ENCODE results near the gene SLC35C1. TPM values are rescaled to one million over a fixed set of nuclear protein-coding genes. Genes with fewer than 3 reads are reported as not detected.
A peak's percentile ranks its signal among the peaks of the same experiment; 100 is the strongest.

SLC35C1 gene
- total and polyA plus RNA-seq, 2 of the 13 experiments (the other 11 are each of a cell fraction or from before 2014, with no cell fraction given): 2.9 to 7.0 TPM

- in situ Hi-C loops (cut with HindIII; ENCODE audit: extremely low pct_ligation_motif_present, low pct_unique_long_range_greater_than_20kb) (no loop called here), intact Hi-C loops (cut with micrococcal nuclease; ENCODE audit: unreplicated experiment) (no loop called here)
- Histone ChIP-seq H3K27ac (ENCODE audit: extremely low read length, insufficient read depth, low read length) (no peak overlapping the region), H3K27me3 (ENCODE audit: control insufficient read depth in 1 of 2, insufficient read depth in 2 of 2, low read length in 2 of 2) (peaks cover 0 to 14% of the 10 kb centered on the region in 2 experiments; a peak in 2 of 5 replicates), H3K9me3 (ENCODE audit: low read length) (no peaks in the 10 kb centered on the region), H3K4me2 (ENCODE audit: low read depth, low read length) (no peak overlapping the region), H2AFZ (ENCODE audit: low read length) (no peak overlapping the region), H3K4me1 (ENCODE audit: insufficient read depth, low read length) (peaks cover 32% of the 10 kb centered on the region), H3K9ac (ENCODE audit: insufficient read depth, low read depth, low read length) (no peak overlapping the region), H3K36me3 (replicated peaks in 1 of 2; ENCODE audit: control insufficient read depth in 1 of 2, insufficient read depth in 2 of 2, low read length in 2 of 2) (no peaks in the 10 kb centered on the region), H4K20me1 (ENCODE audit: insufficient read depth, low read length) (no peaks in the 10 kb centered on the region), H3K4me3 (replicated peaks in 1 of 3; ENCODE audit: insufficient read depth in 1 of 3, low read depth in 2 of 3, low read length in 3 of 3) (no peak overlapping the region), H3K79me2 (ENCODE audit: insufficient read depth, low read length) (no peaks in the 10 kb centered on the region)
- CTCF ChIA-PET (ENCODE audit: low intra/inter-chr PET ratio, low total read pairs): no interaction called here
- ATAC-seq (no peak), FAIRE-seq (no peak), DNase-seq (ENCODE audit: low spot score) (no peak)
- POLR2A ChIA-PET: no interaction called here
- BruUV-seq (replicated peaks): no TSS peak
- peak; percentile 24; the same call in 1 of the 2 replicates for TF ChIP-seq USF2 (IDR thresholded peaks at IDR 0.05; ENCODE audit: low read depth, low read length)
- no peak for TF ChIP-seq USF2 (CRISPR knock-in tag; IDR thresholded peaks at IDR 0.05; ENCODE audit: borderline replicate concordance)
- TF ChIP-seq HOXA3 (CRISPR knock-in tag; IDR thresholded peaks at IDR 0.05): no peak
- WGBS (ENCODE audit: low lambda C conversion rate): 58% methylated on average over 5 of the region's 5 CpGs
Observed at GRCh38 chr11:45795379-45795778, 9.6 kb upstream of the SLC35C1 start.

- Histone ChIP-seq H3K4me2 (ENCODE audit: low read depth, low read length) (no peak overlapping the region), H3K9ac (ENCODE audit: insufficient read depth, low read depth, low read length) (no peak overlapping the region), H2AFZ (ENCODE audit: low read length) (no peak overlapping the region), H3K4me3 (replicated peaks in 1 of 3; ENCODE audit: insufficient read depth in 1 of 3, low read depth in 2 of 3, low read length in 3 of 3) (no peak overlapping the region), H3K27ac (ENCODE audit: extremely low read length, insufficient read depth, low read length) (no peak overlapping the region), H3K79me2 (ENCODE audit: insufficient read depth, low read length) (no peaks in the 10 kb centered on the region), H3K4me1 (ENCODE audit: insufficient read depth, low read length) (peaks cover 29% of the 10 kb centered on the region), H3K27me3 (ENCODE audit: control insufficient read depth in 1 of 2, insufficient read depth in 2 of 2, low read length in 2 of 2) (peaks cover 0 to 14% of the 10 kb centered on the region in 2 experiments; a peak in 2 of 5 replicates), H4K20me1 (ENCODE audit: insufficient read depth, low read length) (no peaks in the 10 kb centered on the region), H3K9me3 (ENCODE audit: low read length) (no peaks in the 10 kb centered on the region), H3K36me3 (replicated peaks in 1 of 2; ENCODE audit: control insufficient read depth in 1 of 2, insufficient read depth in 2 of 2, low read length in 2 of 2) (no peaks in the 10 kb centered on the region)
- 30% methylated on average over 8 of the region's 8 CpGs for WGBS (ENCODE audit: low lambda C conversion rate)
- ATAC-seq (no peak), FAIRE-seq (no peak), DNase-seq (ENCODE audit: low spot score) (no peak)
- ChIA-PET POLR2A (no interaction called here), CTCF (ENCODE audit: low intra/inter-chr PET ratio, low total read pairs) (no interaction called here)
- intact Hi-C loops (cut with micrococcal nuclease; ENCODE audit: unreplicated experiment): no loop called here
- BruUV-seq (replicated peaks): no TSS peak
- in situ Hi-C loops (cut with HindIII; ENCODE audit: extremely low pct_ligation_motif_present, low pct_unique_long_range_greater_than_20kb): no loop called here
- TF ChIP-seq NCOR1 (IDR thresholded peaks at IDR 0.05; ENCODE audit: borderline replicate concordance, low read length): no peak
- no peak for TF ChIP-seq POLR2AphosphoS5 (IDR thresholded peaks at IDR 0.05; ENCODE audit: low read depth, low read length)
- no peak for TF ChIP-seq SAP130 (CRISPR knock-in tag; IDR thresholded peaks at IDR 0.05; ENCODE audit: low read depth)
Observed at GRCh38 chr11:45796461-45796861, 8.5 kb upstream of the SLC35C1 start.

Data from HepG2 (cell line).